ENCODE measurements around the gene DENND1B.
"Not testable (repeated sequence)": the region's sequence is repeated elsewhere in the genome, so short reads cannot be mapped to it uniquely, and the experiment has no call there.

DENND1B gene

DNA sequence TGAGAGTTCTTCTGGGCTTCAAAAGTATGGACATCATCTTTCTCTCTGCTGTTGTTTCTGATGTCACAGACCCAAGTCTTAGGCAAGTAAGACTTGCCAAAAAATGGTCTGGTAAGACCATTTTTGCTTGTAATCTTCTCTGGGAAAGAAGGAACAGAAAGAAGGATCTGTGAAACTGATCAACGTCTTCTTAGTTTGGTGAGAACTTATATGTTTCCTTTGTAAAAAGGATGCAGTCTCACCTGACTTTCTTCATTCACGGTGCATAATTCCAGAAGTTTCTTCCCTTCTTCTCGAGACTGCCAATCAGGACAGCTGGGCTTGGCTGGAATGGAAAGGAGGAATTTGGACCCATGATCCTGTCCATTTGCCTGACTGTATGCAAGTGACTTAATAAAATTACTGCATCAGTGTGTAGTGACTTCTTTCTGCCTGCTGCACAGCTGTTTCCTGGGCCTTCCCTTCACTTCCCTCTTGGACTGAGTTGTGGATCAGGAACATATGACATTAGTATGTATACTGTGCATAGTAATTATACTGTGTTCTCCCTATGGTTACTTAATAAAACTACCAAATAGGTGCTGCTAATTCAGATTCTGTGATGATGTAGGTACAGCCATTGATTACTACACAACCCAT, 7.6 kb upstream of the DENND1B start:
- no peak for DNase-seq

DNA sequence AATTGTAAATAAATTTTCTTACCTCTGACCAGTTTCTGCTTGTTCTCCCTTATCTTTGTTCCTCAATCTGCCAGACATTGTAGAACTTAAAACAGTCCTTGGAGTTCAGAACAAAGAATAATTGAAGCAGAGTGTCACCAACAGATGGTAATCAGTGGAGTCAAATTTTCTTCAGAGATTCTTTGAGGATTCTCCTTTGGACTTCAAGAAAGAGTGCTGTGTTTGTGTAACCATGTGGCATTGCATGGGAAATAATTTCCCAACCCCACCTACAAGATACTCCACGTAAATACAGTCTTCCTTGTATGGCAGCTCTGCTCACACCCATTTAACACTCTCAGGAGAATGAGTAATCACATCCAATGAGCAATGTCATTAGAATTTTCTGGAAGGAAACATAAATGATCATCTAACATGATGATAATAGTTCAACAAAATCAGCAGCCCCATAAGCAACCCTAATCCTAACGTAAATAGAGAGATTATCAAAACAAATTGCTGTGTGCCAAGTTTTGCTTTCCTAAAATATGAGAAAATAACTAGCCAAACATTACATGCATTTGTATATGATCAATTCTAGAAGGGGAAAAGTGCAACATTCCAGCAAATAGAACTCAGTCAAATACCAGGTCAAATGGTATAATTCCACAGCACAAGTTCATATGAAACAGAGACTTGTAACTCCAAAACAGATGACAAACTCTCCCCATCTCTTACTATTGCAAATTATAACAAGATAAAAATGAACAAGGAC, 6.9 kb upstream of the DENND1B start:
- no peak for DNase-seq

DNA sequence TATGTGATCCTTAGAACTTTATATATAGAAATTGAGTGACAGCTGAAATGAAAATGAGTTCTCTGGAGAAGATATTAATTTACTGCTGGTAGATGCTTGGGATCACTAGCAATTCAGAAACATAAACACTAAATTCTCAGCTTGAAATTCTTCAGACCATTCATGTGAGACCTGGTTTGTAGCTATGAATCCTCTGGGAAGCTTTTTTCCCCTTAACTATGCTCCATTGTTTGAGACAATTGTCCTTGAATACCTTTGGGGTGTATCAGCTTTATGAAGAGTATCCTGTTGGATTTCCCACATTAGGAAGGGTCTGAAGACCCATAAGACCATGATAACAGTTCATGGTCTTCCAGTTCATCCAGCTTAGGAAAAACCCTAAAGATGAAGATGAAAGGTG, 4.6 kb upstream of the DENND1B start:
- no peak for DNase-seq

DNA sequence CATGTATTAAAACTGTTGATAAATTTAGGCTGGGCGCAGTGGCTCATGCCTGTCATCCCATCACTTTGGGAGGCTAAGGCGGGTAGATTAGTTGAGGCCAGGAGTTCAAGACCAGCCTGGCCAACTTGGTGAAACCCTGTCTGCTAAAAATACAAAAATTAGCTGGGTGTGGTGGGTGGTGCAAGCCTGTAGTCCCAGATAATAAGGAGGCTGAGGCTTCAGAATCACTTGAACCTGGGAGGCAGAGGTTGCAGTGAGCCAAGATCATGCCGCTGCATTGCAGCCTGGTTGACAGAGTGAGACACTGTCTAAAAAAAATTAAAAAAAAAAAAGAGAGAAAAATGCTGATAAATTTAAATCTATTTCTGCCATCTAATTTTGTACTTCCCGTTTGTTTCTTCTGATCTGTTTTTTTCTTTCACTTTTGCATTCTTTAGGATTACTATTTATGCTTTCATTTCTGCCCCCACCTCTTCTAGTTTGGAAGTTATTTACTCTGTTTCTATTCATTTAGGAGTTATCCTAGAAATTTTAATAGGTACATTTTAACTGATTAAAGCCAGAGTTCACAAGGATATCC, 3.2 kb upstream of the DENND1B start:
- DNase-seq: no peak

DNA sequence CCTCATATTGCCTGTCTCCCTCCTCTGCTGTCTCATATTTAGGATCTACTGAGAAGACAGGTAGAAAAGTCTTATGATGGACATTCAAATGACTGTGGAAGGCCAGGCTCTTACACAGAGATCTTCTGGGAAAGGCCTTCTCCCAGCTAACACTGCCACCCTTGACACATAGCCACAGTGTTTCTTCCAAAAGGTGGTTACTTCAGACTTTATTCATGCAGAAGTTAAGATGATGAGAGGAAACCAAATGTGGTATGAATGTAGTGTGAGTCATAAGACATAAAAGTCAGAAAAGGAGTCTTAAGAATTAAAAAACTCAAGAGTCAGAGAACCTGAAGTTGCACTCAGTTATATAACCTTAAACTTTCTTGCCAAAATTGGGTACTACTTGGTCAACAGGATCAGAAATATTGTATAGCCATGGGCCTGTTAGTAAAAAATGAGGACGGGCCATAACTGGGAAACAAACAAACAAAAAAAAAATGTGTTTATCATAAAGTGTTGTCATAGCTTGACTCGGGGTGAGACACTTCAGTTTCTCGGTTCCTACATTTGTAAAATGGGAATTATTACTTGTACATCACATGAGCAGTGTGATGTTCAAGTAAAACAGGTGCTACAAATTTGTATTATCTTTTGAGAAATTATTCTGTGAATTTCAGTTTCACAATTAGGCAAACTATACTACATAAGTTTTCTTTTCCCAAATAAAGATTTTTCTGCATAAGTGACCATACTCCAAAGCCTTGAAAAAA, 1.2 kb upstream of the DENND1B start:
- DNase-seq: no peak

DNA sequence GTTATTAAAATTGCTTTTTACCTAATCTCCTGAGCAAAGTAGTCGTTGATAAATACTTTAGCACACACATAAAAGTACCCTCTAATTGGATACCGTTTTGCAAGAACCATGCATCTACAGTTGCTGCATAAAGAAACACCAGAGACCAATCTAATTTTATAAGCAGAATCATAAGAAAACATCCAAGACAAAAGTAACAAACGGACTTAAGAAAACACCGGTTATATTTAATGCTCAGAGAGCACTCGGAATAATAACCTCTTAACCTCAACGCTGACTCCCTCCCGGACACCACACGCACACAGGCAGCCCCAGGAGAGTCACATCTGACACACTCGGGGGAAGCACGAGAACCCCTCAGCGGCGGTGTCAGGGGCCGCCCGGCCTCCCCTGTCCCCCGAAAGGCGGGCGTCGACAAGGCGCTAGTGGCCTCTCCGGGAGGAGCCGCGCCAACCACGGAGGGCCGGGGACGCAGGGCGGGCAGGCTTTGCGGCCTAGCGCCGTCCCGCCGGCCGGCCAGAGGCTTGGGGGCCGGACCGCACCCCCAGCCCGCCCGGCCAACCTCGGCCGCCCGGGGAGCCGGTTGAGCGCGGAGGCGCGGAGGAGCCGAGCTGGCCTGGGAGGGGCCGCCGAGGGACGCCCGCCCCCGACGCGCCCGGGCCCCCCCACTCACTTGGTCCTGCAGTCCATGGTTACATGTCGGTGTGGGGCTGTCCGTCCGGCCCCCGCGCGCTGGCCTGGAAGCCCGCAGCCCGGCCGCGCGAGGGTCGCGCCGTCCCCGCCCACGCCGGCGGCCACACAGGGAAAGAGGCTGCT, 606 bp downstream of the DENND1B start:
- peak; percentile 60 for DNase-seq

DNA sequence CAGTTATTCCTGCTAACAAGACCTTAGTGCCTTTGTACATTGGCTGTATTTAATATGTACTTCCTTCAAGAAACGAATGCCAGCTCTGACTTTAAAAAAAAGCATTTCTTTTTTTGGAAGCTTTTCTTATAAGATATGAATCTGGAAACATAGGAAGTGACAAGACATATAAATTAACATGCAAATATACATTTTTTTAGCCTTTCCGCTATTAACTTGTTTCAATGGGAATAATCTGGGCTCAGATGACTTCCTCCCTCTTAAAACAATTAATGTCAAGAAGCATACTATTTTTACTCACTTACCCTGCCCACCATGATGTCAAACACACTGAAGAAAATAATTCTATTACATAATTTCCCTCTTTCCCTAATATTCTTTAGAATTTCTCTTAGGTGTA, 1.4 kb downstream of the DENND1B start:
- DNase-seq: no peak

DNA sequence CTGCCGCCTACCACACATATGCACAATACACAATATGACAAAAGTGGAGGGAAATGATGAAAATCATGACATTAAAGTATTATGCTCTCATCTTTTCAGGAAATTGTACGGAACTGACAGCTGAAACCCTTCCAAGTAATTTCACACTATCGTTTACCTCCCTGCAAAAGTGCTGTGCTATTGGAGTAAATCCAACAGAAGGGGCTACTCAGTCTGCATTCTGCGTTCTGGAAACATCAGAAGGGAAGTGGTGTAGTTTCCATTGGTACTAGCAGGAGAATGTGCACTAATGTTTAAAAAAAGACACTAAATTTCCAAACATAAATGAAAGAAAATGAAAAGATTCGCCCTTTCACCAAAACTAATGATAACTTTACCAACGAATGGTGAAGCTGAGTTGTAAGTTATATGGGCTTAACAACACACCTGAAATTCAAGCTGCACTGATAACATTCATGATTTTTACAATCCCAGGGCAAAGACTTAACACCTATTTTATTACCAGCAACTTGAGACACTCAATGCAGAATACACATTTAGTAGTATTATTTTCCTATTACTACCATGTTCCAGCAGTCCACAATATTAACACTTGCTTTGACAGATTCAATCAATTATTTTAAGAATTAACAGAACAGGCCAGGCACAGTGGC, 3.2 kb downstream of the DENND1B start:
- no peak for DNase-seq

DNA sequence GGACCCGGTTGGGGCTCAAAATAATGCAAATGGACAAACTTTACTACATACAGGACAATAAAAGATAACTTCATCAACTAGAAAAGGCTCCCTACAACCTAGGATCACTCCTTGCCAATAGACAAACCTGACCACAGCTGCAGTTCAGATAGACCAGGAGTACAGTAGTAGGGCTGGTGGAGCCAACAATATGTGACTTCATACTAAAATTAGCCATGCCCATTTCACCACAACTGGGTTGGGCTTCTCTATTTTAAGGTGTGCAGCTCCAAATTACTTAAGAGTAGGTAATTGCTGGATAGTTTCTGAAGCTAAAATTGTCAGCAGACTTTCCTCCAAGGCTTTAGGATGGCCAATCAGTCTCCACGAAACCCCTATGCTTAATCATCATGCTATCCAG, 3.9 kb downstream of the DENND1B start:
- DNase-seq: no peak

DNA sequence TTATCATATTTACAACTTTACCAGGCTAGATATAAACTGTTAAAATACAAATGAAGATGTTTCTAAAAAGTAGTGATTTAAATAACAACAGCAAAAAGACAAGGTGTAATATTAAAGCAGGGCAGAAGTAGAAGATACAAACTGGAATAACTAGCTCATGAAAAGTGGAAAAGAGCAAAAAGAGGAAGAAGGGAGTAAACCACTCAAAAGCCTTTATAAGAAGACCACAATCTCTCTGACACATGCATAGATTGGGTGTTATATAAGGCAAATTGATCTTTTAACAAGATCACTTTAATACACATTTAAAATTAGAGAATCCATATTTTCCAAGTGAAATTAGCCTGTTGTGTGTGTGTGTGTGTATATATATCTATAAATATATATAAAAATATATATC, 5.0 kb downstream of the DENND1B start:
- DNase-seq: no peak

DNA sequence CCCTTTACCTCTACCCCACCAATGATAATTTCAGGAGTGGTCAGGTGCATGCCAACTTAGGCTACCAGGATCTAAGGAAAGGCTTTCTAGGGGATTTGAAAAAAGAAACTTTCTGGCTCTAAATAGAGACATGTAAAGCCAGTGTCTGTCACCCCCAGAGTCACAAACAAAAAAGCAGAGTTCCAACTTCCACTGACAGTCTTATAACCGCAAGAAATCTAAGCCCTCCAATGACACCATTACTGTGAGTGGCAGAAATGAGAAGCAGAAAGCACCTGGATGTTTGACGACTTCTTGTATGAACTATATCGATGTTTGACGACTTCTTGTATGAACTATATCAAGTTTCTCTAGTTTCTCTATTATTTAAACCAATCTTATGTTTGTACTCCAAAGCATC, 6.0 kb downstream of the DENND1B start:
- DNase-seq: no peak

DNA sequence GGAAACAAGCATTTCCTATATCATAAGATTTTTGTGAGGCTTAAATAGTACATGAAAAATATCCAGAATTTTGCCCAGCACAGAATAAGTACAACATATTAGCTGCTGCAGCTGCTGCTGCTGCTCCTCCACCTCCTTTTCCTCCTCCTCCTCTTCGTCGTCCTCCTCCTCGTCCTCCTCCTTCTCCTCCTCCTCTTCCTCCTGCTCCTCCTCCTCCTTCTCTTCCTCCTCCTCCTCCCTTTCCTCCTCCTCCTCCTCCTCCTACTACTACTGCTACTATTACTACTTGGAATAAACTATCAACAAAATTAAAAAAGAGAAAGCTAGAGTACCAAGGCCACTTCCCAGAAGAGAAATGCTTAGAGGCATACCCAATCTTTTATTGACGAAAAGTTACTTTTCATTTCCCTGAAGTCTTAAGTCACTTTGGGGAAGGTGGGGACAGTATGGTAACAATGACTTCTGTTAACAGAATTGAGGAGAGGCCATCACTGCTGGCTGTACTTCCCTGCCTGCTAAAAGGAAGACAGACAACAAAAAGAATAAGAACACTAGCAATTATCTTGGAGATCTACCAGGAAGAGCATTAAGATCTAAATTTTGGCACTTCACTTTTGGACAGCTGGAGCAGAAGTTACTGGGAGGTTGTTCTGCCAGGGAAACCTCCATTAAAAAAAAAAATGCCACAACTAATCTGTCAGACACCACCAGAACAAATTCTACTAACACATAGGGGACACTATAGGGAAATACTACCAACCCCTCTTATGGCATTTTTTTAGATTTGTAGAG, 7.1 kb downstream of the DENND1B start:
- DNase-seq: no peak

DNA sequence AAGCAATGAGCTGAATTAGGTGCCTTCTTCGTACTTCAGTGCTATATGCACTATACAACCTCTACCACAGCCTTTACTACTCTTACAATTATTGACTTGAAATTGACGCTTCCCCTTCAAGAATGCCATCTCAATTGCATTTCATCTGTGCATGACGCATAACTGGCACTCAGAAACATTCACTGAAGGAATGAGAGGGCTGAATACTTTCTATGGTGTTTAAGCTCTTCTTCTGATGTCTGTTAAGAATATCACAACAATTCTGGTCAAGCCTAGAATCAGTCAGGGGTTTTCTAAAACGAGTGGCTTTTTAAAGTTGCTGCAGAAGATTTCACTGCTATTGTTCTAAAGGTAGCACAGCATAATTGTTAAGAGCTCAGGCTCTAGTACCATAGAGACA, 11.5 kb downstream of the DENND1B start:
- DNase-seq: no peak

DNA sequence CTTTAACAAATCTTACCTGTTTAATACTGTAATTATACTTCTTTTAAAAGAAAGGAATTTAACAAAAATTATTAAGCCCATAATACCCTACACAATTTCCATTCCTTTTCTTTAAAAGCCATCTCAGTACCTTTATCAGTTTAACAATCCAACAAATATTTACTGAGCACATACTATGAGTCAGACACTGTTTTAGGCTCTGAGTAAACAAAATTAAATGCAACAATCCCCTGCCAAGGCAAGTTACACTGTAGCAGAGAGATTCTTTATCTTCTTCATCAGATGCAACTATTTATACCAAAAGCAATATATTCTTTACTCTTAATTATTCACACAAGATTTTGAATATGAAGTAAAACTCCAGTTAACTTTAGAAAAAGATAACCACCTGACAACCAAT, 12.0 kb downstream of the DENND1B start:
- DNase-seq: no peak

DNA sequence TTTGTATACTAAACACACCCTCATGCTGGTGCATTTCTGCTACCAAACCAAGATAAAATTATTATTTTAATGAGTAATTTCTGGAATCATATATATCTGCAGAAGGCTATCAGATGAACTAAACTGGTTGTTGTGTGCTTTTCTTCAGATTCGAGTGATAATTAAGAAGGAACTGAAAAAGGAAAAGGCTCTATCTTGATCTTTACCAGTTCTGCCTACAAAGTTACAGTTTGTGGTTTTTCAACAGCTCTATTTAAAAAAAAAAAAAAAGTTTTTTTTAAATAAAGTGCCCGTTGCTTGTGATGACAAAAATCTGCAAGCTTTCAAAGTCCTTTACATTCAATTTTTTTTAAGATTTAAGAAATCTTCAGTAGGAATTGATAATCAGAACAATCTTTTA, 13.6 kb downstream of the DENND1B start:
- DNase-seq: no peak

DNA sequence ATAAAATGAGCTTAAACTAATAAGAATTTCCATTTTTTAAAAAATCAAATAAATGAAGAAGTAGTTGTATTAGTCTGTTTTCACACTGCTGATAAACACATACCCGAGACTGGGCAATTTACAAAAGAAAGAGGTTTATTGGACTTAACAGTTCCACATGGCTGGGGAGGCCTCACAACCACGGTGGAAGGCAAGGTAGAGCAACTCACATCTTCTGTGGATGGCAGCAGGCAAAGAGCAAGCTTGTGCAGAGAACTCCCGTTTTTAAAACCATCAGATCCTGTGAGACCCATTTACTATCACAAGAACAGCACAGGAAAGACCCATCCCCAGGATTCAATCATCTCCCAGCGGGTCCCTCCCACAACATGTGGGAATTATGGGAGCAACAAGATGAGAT, 19.7 kb downstream of the DENND1B start:
- not testable (repeated sequence) for DNase-seq

DNA sequence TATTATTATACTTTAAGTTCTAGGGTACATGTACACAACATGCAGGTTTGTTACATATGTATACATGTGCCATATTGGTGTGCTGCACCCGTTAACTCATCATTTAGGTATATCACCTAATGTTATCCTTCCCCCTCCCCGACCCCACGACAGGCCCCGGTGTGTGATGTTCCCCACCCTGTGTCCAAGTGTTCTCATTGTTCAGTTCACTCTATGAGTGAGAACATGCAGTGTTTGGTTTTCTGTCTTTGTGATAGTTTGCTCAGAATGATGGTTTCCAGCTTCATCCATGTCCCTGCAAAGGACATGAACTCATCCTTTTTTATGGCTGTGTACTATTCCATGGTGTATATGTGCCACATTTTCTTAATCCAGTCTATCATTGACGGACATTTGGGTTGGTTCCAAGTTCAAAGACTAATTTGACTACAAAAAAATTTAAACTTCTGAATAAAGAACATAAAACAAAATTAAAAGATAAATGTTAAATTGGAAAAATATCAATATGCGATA, 22.6 kb downstream of the DENND1B start:
- DNase-seq: not testable (repeated sequence)

DNA sequence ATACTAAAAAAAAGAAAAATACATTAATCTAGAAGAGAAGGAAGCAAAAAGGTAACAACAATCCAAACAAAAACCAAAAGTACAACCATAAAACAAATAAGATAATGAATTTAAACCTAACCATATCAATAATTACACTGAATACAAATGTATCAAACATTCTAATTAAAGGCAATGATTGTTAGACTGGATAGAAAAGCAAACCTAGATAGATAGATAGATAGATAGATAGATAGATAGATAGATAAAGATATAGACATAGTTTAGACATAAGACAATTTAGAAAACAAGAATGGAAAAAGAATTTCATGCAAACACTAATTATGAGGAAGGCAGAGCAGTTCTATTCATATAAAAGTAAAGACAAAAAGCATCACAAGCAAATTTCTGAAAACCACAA, 24.9 kb downstream of the DENND1B start:
- no peak for DNase-seq

DNA sequence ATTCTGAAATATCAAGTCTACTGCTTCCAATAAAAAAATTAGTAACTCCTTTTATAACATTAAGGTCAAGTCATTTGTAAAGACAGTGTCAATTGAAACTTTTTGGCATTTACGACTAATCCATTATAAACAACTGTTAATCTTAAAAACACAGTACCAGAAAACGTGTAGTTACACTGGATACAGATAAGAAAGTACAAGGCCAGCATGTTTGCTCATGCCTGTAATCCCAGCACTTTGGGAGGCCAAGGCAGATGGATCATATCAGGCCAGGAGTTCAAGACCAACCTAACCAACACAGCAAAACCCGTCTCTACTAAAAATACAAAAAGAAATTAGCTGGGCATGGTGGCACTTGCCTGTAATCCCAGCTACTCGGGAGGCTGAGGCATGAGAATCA, 29.4 kb downstream of the DENND1B start:
- no peak for DNase-seq

DNA sequence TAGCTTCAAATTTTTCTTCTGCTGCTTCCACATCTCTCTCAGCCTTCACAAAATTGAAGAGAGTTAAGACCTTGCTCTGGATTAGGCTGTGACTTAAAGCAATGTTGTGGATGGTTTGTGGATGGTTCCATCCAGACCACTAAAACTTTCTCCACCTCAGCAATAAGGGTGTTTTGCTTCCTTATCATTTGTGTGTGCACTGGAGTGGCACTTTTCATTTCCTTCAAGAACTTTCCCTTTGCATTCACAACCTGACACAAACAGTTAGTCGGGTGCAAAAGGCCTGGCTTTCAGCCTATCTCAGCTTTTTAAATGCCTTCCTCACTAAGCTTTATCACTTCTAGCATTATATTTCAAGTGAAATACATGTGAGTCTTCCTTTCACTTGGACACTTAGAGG, 30.3 kb downstream of the DENND1B start:
- no peak for DNase-seq

DNA sequence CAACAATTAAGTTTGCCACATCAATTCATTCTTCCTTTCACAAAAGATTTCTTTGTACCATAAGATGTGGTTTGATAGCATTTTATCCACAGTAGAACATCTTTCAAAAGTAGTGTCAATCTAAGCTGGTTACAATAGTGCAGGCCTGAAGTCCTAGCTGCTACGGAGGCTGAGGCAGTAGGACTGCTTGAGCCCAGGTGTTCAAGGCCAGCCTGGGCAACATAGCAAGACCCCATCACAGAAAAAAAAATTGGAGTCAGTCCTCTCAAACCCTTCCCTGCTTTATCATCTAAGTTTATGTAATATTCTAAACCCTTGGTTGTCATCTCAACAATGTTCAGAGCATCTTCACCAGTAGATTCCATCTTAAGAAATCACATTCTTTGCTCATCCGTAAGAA, 31.7 kb downstream of the DENND1B start:
- DNase-seq: no peak

All from activated T-cell treated with anti-CD3 and anti-CD28 coated beads, Interleukin-2, amount 50 U/mL, for 1 hour (primary cell).